WI38 (cell line): ENCODE data around the gene CFAP97D1.

Experiments
- H3K4me3 ChIP-seq: 2 replicates; pipeline ENCODE4 v1.5.1; 2011; ENCODE audit warnings: low read depth, mild to moderate bottlenecking, control low read depth, low read length
- CTCF ChIP-seq: IDR thresholded peaks from 2 replicates; pipeline ENCODE4 v1.5.1; 2012; ENCODE audit warnings: low read depth, mild to moderate bottlenecking, control low read depth, low read length

Gene CFAP97D1

GRCh38 chr17:43741636-43742035 is 38.6 kb upstream of the CFAP97D1 start:
- no peak for TF ChIP-seq CTCF
- H3K4me3 ChIP-seq: no peak overlapping the region

GRCh38 chr17:43745541-43745940 is 34.7 kb upstream of the CFAP97D1 start:
- TF ChIP-seq CTCF: no peak
- H3K4me3 ChIP-seq: no peak overlapping the region

- no peak for TF ChIP-seq CTCF
- H3K4me3 ChIP-seq: no peak overlapping the region
These were observed 30.1 kb upstream of the CFAP97D1 start for GRCh38 chr17:43750153-43750552.

GRCh38 chr17:43753493-43754129 is 26.6 kb upstream of the CFAP97D1 start:
- H3K4me3 ChIP-seq: no peak overlapping the region
- TF ChIP-seq CTCF: no peak

- TF ChIP-seq CTCF: no peak
- H3K4me3 ChIP-seq: peak overlapping the region; percentile 18; the same call in 1 of the 2 replicates
These were observed 25.3 kb upstream of the CFAP97D1 start for GRCh38 chr17:43754947-43755346.

- no peak for TF ChIP-seq CTCF
- peak overlapping the region; percentile 18; the same call in 1 of the 2 replicates for H3K4me3 ChIP-seq
These were observed 24.8 kb upstream of the CFAP97D1 start for GRCh38 chr17:43755389-43755875.

- no peak overlapping the region for H3K4me3 ChIP-seq
- no peak for TF ChIP-seq CTCF
These were observed 24.0 kb upstream of the CFAP97D1 start for GRCh38 chr17:43756201-43756600.
